Inflammatory macrophage treated with lipopolysaccharide for 4 hours (primary cell): ENCODE data around the gene COX7A1.
"Not testable (repeated sequence)": the region's sequence is repeated elsewhere in the genome, so short reads cannot be mapped to it uniquely, and the experiment has no call there.

Experiments
- DNase-seq: peaks from one replicate; pipeline ENCODE4 v3.0.0-alpha.2; 2020

The COX7A1 gene

GRCh38 chr19:36141039-36141927, 11.0 kb downstream of the COX7A1 start:
- peak; percentile 86 for DNase-seq

DNA sequence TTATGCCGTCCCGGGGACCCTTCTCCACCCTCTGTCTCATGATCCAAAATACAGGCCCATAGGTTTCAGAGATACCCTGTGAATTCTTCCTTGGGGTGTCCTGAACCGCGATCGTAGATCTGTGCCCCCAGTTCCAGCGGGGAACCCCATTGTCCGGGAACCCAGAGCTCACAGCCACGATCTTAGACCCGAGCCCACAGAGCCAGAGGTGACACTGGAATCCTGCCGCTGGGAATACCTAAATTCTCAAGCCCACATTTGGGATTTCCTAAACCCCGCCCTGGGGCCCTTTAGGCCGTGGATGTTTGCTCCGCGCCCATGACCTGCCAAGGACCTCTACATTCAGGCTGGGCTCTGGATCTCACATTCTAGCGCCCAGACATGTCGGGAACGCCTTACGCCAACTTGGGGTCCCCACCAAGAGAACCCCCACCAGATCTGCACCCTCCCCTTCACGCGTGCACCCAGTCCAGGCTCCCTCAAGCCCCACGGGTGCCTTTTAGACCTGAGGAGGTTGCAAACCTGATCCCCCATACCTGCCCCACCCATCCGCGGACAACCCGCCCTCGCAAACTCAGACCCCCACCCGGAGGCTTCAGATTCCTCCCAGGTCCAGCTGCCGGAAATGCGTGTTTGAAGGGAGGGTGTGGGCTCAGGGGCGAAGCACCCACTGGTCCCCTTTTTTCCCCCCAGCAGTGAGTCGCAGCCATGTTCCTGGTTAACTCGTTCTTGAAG, 11.8 kb downstream of the COX7A1 start:
- DNase-seq = peak; percentile 56

DNA sequence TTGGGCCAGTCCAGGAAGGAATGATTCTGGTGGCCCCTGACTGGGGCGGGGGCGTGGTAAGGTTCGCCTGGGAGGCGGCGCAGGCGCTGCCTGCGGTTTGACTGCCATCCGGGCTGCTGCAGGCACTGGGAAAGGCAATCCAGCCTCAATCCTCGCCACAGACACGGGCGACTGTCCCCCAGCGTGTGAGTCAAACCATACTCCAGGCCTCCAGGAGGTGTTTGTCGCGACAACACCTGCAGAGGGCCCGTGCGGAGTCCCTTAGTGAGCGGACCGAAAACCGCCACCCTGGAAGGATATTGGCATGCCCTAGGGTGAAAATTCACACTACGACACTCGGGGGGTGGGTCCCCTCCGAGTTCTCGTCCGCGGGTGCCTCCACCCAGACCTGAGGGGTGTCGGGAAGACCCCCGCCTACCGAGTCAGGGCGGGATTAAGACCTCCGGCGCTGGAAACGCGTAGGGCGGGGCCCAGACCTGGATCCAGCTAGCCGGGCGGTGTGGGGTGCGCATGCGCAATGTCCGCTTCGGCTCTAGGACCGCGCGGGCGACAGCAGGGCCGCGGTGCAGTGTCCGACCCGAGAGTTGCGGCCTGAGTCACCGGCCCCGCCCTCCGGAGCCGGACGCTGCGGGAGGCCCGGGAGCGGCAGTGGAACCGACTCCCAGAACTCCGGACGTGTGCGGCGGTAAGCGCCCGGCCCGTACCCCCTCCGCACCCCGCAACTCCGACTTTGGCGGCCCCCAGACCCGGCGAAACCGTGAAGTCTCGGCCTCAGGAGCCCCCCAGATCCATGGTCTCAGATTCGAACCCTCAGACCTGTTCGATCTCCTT, 12.6 kb downstream of the COX7A1 start, which contains the start of gene CAPNS1:
Gene CAPNS1, plus strand, starts transcription at position 594 of the 831 bp plus-strand sequence. CDS start 946 bp downstream, outside the sequence.
- peak; percentile 97 for DNase-seq

- DNase-seq = no peak
These were observed 13.2 kb downstream of the COX7A1 start for GRCh38 chr19:36139120-36139472.

DNA sequence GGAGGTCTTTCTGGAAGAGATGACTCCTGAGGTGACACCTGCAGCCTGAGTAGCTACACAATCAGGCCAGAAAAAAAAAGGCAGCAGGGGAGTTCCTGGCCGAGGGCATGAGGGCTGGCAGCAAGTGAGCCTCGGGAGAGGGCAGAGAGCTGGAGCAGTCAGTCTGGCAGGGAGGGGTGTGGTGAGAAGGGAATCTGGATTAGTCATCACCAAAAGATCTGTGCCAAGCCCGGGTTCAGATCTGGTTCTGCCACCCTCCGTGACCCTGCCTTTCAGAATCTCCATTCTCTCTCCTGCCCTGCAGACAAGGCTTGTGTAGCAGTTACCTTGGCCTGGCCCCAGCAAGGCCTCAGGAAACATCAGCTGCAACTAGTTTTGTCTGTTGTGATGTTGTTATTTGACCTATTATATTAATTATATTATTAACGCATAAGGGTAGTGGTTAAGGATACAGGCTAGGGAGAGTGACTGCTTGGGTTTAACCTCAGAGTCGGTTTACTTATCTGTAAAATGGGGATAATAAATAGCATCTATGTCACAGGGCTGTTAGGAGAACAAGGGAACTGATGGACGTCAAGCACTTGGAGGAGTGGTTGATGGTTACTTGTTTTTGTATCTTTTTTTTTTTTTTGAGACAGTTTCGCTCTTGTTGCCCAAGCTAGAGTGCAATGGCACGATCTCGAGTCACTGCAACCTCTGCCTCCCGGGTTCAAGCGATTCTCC, 15.1 kb downstream of the COX7A1 start:
- peak; percentile 17 for DNase-seq

DNA sequence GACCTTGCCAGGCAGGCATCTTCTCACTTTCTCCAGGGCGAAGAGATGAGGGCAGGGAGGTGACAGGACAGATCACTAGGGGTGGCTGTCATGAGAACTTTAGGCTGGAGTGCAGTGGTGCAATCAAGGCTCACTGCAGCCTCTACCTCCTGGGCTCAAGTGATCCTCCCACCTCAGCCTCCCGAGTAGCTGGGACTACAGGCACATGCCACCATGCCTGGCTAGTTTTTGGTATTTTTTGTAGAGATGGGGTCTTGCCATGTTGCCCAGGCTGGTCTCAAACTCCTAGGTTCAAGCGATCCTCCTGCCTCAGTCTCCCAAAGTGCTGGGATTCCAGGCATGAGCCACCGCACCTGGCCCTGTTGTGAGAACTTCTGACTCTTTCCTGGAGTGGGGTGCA, 17.4 kb downstream of the COX7A1 start:
- not testable (repeated sequence) for DNase-seq

GRCh38 chr19:36131221-36131620, 21.0 kb downstream of the COX7A1 start:
- DNase-seq = peak; percentile 78

- DNase-seq = peak; percentile 65
These were observed 23.9 kb downstream of the COX7A1 start for GRCh38 chr19:36128392-36128736.

- DNase-seq = no peak
These were observed 26.7 kb downstream of the COX7A1 start for GRCh38 chr19:36125557-36125956.

GRCh38 chr19:36121486-36122124, 30.6 kb downstream of the COX7A1 start:
- no peak for DNase-seq

DNA sequence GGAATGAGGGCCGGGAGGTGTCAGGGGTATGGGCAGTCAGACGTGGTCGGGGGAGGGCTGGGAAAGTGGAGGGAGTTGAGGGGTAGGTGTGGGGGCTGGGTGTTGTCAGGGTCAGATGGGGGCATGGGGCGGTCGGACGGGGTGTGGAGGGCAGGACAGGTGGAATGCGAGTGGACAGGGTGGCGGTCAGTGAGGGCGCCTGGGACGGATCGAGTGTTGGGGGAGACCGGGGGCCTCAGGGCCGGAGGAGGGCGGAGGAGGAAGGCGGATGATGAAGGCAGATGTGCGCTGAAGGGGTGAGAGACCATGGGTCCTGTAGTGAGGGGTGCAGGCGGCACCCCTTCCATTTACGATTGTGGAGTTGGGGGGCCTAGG, 31.3 kb downstream of the COX7A1 start:
- no peak for DNase-seq

DNA sequence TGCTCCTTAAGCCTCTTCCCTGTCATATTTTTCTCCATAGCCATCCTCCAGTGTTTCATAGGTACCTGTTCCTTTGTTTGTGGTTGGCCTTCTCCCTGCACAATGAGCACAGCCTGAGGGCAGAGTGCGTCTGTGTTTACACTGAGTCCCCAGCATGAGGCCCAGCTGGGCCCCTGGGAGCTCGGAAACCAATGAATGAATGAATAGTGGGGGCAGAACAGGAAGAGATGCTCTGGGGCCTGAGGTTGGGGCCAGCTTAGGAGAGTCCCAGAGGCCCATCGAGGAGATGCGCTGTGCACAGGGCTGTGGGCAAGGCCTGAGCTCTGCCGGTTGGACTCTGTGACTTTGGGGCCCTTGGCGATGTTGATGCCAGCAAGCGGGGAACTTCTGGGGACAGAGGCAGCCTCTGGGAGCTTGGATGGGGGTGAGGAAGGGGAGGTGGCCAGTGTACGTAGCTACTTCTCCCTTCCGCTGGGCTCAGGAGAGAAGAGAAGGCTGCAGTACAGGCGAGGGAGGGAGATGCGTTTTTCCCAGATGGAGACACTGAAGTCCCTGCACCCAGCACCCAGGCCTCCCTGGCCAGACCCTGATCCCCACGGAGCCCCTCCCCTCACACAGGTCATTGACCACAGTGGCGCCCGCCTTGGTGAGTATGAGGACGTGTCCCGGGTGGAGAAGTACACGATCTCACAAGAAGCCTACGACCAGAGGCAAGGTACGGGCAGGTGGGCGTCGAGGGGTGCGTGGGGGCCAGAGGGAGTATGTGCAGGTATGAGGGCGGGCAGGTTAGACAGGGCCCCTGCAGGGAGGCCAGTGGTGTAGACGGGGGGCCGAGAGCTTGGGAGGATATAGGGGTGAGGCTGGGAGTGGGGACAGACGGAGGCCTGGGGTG, 31.9 kb downstream of the COX7A1 start:
- no peak for DNase-seq

DNA sequence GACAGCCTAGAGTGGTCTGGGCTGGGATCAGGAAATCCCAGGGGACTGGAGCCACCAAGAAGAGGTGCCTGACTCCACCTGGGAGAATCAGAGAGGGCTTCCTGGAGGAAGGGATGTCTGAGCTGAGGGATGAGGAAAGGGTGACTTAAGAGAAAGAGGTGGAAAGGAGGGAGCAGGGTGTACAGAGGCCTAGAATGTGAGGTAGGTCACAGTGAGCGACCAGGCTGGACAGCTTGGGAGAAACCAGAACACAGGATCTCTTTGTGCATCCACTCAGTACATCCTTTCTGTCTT, 36.0 kb downstream of the COX7A1 start:
- DNase-seq = no peak

GRCh38 chr19:36115453-36116343, 36.5 kb downstream of the COX7A1 start, which contains the start of gene TBCB:
Gene TBCB, plus strand, starts transcription at chr19:36115468. Its CDS starts 93 bp downstream, at chr19:36115561.
- DNase-seq = peak; percentile 6

- DNase-seq = peak; percentile 100
These were observed 37.4 kb downstream of the COX7A1 start, which contains the start of gene POLR2I for GRCh38 chr19:36114721-36115452. Gene POLR2I, minus strand, starts transcription at chr19:36114875. Its CDS starts 19 bp downstream, at chr19:36114856.

GRCh38 chr19:36113894-36114720, 38.1 kb downstream of the COX7A1 start:
- DNase-seq = no peak

GRCh38 chr19:36113425-36113824, 38.8 kb downstream of the COX7A1 start:
- no peak for DNase-seq

GRCh38 chr19:36112678-36113077, 39.6 kb downstream of the COX7A1 start:
- DNase-seq = no peak
